A673 (cell line): ENCODE data around the gene LAMA2. TPM values are rescaled to one million over a fixed set of nuclear protein-coding genes. Genes with fewer than 3 reads are reported as not detected.
A peak's percentile ranks its signal among the peaks of the same experiment; 100 is the strongest.

Experiments
- BruUV-seq: library from RNA; stranded (reverse); fragments of 400-500 nt; replicated peaks from 2 replicates; lab custom pipeline; 2021; lab: Mats Ljungman, UMichigan
- CTCF ChIA-PET: fragments of 300-600 bp; sonication (Branson Sonifier 250); formaldehyde crosslinking; loops from one replicate; lab custom pipeline; 2022; ENCODE audit warnings: antibody characterized with exemption; lab: Charles Lee
- POLR2A ChIA-PET: fragments of 300-600 bp; sonication (Branson Sonifier 250); formaldehyde crosslinking; loops from one replicate; lab custom pipeline; 2022; ENCODE audit warnings: antibody characterized with exemption; ENCODE audit not compliant: low non-redundant PET; lab: Charles Lee
- DNase-seq: peaks from one replicate; pipeline ENCODE4 v3.0.0-alpha.2; 2015; ENCODE audit warnings: low spot score
- H3K27ac ChIP-seq: fragments of 200-600 bp; sonication (generic); 2 replicates; pipeline ENCODE4 v1.5.1; 2016; ENCODE audit warnings: mixed run types, low read depth, mild to moderate bottlenecking, mixed read lengths, antibody characterized with exemption, low read length; ENCODE audit not compliant: poor library complexity, severe bottlenecking
- H3K27me3 ChIP-seq: fragments of 200-600 bp; sonication (generic); replicated peaks from 2 replicates; pipeline ENCODE4 v1.6.1; 2017; ENCODE audit warnings: mixed run types, low read depth, mild to moderate bottlenecking, mixed read lengths, antibody characterized with exemption, low read length; ENCODE audit not compliant: insufficient read depth, poor library complexity
- H3K36me3 ChIP-seq: fragments of 200-600 bp; sonication (generic); 2 replicates; pipeline ENCODE4 v1.6.1; 2016; ENCODE audit warnings: mixed run types, mild to moderate bottlenecking, mixed read lengths, antibody characterized with exemption, low read length; ENCODE audit not compliant: insufficient read depth, poor library complexity, severe bottlenecking
- H3K4me1 ChIP-seq: fragments of 200-600 bp; sonication (generic); 2 replicates; pipeline ENCODE4 v1.6.1; 2017; ENCODE audit warnings: mixed run types, mild to moderate bottlenecking, mixed read lengths, antibody characterized with exemption, low read length; ENCODE audit not compliant: insufficient read depth, poor library complexity, severe bottlenecking
- H3K4me3 ChIP-seq: fragments of 200-600 bp; sonication (generic); 2 replicates; pipeline ENCODE4 v1.5.1; 2016; ENCODE audit warnings: low read depth, mixed run types, mild to moderate bottlenecking, mixed read lengths, low read length; ENCODE audit not compliant: poor library complexity, severe bottlenecking
- H3K9me3 ChIP-seq: fragments of 200-600 bp; sonication (generic); 2 replicates; pipeline ENCODE4 v1.6.1; 2016; ENCODE audit warnings: mixed run types, low read depth, mild to moderate bottlenecking, mixed read lengths, antibody characterized with exemption, low read length; ENCODE audit not compliant: poor library complexity, severe bottlenecking
- CTCF ChIP-seq: fragments of 300-800, 200-600 bp; sonication (generic); conservative IDR thresholded peaks from 2 replicates; pipeline ENCODE4 v1.5.1; 2017; ENCODE audit warnings: low read depth, mild to moderate bottlenecking, antibody characterized with exemption, low read length, moderate library complexity, mixed read lengths
- EZH2 ChIP-seq: fragments of 200-600 bp; sonication (generic); IDR thresholded peaks from 2 replicates; pipeline ENCODE4 v1.6.1; 2017; ENCODE audit warnings: borderline replicate concordance, low read depth, mild to moderate bottlenecking, mixed read lengths, antibody characterized with exemption, low read length; ENCODE audit not compliant: poor library complexity, severe bottlenecking
- intact Hi-C: fragments of 100-400 bp; cut with micrococcal nuclease; formaldehyde crosslinking; loops from one replicate; pipeline ENCODE4 v1.10.0; 2022; ENCODE audit not compliant: unreplicated experiment
- total RNA-seq: library from RNA; stranded (reverse); gene quantifications from 2 replicates; pipeline ENCODE4 v1.2.3, GENCODE V29; 2021

Gene LAMA2
- total RNA-seq, 1 experiment from 2014 or later, result 2.2 TPM

GRCh38 chr6:129243377-129243776 lies 360.4 kb downstream of the LAMA2 start:
- no peaks in the 10 kb centered on the region for H3K4me1 ChIP-seq
- no peak overlapping the region for H3K27ac ChIP-seq
- H3K4me3 ChIP-seq, result no peak overlapping the region
- POLR2A ChIA-PET, result no interaction called here
- intact Hi-C loops, result no loop called here
- H3K36me3 ChIP-seq, result no peaks in the 10 kb centered on the region
- DNase-seq, result no peak
- no peak for TF ChIP-seq CTCF
- no peak for TF ChIP-seq EZH2
- CTCF ChIA-PET, result no interaction called here
- H3K9me3 ChIP-seq, result no peaks in the 10 kb centered on the region
- H3K27me3 ChIP-seq, result no peaks in the 10 kb centered on the region
- no TSS peak for BruUV-seq

GRCh38 chr6:129248946-129249345 lies 366.0 kb downstream of the LAMA2 start:
- TF ChIP-seq EZH2 (no peak), CTCF (no peak)
- CTCF ChIA-PET, result no interaction called here
- no peak for DNase-seq
- no TSS peak for BruUV-seq
- intact Hi-C loops, result no loop called here
- H3K4me1 ChIP-seq, result peaks cover 7% of the 10 kb centered on the region
- H3K27me3 ChIP-seq, result no peaks in the 10 kb centered on the region
- POLR2A ChIA-PET, result no interaction called here
- H3K9me3 ChIP-seq, result no peaks in the 10 kb centered on the region
- H3K27ac ChIP-seq, result no peak overlapping the region
- no peak overlapping the region for H3K4me3 ChIP-seq
- H3K36me3 ChIP-seq, result no peaks in the 10 kb centered on the region

- POLR2A ChIA-PET, result no interaction called here
- CTCF ChIA-PET, result interaction anchor here (0.7 to 1.0 kb wide), 3 partner anchors 238 to 521 kb away, joined by 3 to 8 read pairs (median 3); no protein-coding TSS in a partner anchor
- peak; percentile 83 for DNase-seq
- Histone ChIP-seq H3K27me3 (no peaks in the 10 kb centered on the region), H3K9me3 (no peaks in the 10 kb centered on the region), H3K4me3 (no peak overlapping the region), H3K4me1 (peaks cover 7% of the 10 kb centered on the region), H3K36me3 (no peaks in the 10 kb centered on the region), H3K27ac (no peak overlapping the region)
- TF ChIP-seq EZH2 (no peak), CTCF (peak; percentile 92)
- no TSS peak for BruUV-seq
- intact Hi-C loops, result loop anchor here (1.0 to 10.0 kb wide), 4 partner anchors 445 to 1515 kb away; no protein-coding TSS in a partner anchor
Observed at GRCh38 chr6:129251669-129252376, 368.9 kb downstream of the LAMA2 start.
